Upper lobe of left lung (tissue), 4 donors: ENCODE measurements around the gene TVP23A.
"Not testable (repeated sequence)": the region's sequence is repeated elsewhere in the genome, so short reads cannot be mapped to it uniquely, and the experiment has no call there.

Experiments used
- CTCF ChIP-seq, 6 experiments: fragments of 450-650 bp in 4 of 6; fragments of 200-600 bp in 2 of 6; sonication (generic) in 2 of 6; IDR thresholded peaks; one replicate each; pipeline ENCODE4 v1.5.1; 2016 to 2019; ENCODE audit warnings: antibody characterized with exemption in 6 of 6
- EP300 ChIP-seq, 4 donors: sonication (generic); formaldehyde crosslinking; IDR thresholded peaks; one replicate each; pipeline ENCODE4 v1.5.1; 2017; ENCODE audit warnings: antibody characterized with exemption in 4 of 4, control low read depth in 2 of 4
- POLR2A ChIP-seq, 4 donors: fragments of 450-650 bp; IDR thresholded peaks; one replicate each; pipeline ENCODE4 v1.5.1; 2016 to 2017; ENCODE audit warnings: antibody characterized with exemption in 4 of 4, mild to moderate bottlenecking in 2 of 4

GRCh38 chr16:10779908-10780307 is 38.7 kb downstream of the TVP23A start:
- TF ChIP-seq EP300, POLR2A, CTCF (IDR thresholded peaks at IDR 0.05): not testable (repeated sequence)
